Neural cell (in vitro differentiated cells): ENCODE measurements around the gene OSGEP. TPM values are rescaled to one million over a fixed set of nuclear protein-coding genes. Genes with fewer than 3 reads are reported as not detected.

Source experiments
- H2AFZ ChIP-seq: fragments of 200-600, 300-800 bp; sonication (generic), shearing (Covaris generic); 2 replicates; pipeline ENCODE4 v1.6.0; 2014; ENCODE audit warnings: low read depth, mild to moderate bottlenecking, antibody characterized with exemption, low read length, moderate library complexity
- H3F3A ChIP-seq: fragments of 200-600 bp; shearing (Covaris generic); 2 replicates; pipeline ENCODE4 v1.6.1; 2016; ENCODE audit warnings: mild to moderate bottlenecking, moderate library complexity, mixed read lengths, antibody characterized with exemption, low read length; ENCODE audit not compliant: insufficient read depth, poor library complexity, severe bottlenecking
- H3K27ac ChIP-seq: fragments of 200-600, 300-800 bp; sonication (generic), shearing (Covaris generic); 2 replicates; pipeline ENCODE4 v1.5.1; 2014; ENCODE audit warnings: mild to moderate bottlenecking, low read length, moderate library complexity
- H3K27me3 ChIP-seq: fragments of 300-800, 200-600 bp; sonication (generic), shearing (Covaris generic); 2 replicates; pipeline ENCODE4 v1.6.0; 2014; ENCODE audit warnings: mild to moderate bottlenecking, low read depth, low read length, moderate library complexity; ENCODE audit not compliant: insufficient read depth
- H3K36me3 ChIP-seq: fragments of 300-800, 200-600 bp; sonication (generic), shearing (Covaris generic); 2 replicates; pipeline ENCODE4 v1.5.1; 2014; ENCODE audit warnings: mild to moderate bottlenecking, antibody characterized with exemption, low read length, moderate library complexity; ENCODE audit not compliant: insufficient read depth
- H3K4me2 ChIP-seq: fragments of 300-800, 200-600 bp; sonication (generic), shearing (Covaris generic); 2 replicates; pipeline ENCODE4 v1.6.0; 2014; ENCODE audit warnings: mild to moderate bottlenecking, low read length
- H3K4me3 ChIP-seq: fragments of 300-800, 200-600 bp; sonication (generic), shearing (Covaris generic); 2 replicates; pipeline ENCODE4 v1.5.1; 2014; ENCODE audit warnings: mild to moderate bottlenecking, low read length, moderate library complexity
- H3K79me2 ChIP-seq: fragments of 200-600 bp; shearing (Covaris generic); replicated peaks from 2 replicates; pipeline ENCODE4 v1.6.0; 2014; ENCODE audit warnings: mild to moderate bottlenecking, low read length, moderate library complexity; ENCODE audit not compliant: insufficient read depth
- H3K9ac ChIP-seq: fragments of 300-800, 200-600 bp; sonication (generic), shearing (Covaris generic); 2 replicates; pipeline ENCODE4 v1.6.1; 2016; ENCODE audit warnings: mild to moderate bottlenecking, low read length, mixed read lengths
- H3K9me2 ChIP-seq: fragments of 200-600 bp; shearing (Covaris generic); 2 replicates; pipeline ENCODE4 v1.6.1; 2016; ENCODE audit warnings: mild to moderate bottlenecking, low read length, mixed read lengths; ENCODE audit not compliant: insufficient read depth
- H3K9me3 ChIP-seq: fragments of 200-600, 300-800 bp; sonication (generic), shearing (Covaris generic); 2 replicates; pipeline ENCODE4 v1.6.1; 2016; ENCODE audit warnings: mild to moderate bottlenecking, mixed run types, low read length, moderate library complexity, mixed read lengths
- H4K20me1 ChIP-seq: fragments of 200-600 bp; shearing (Covaris generic); 2 replicates; pipeline ENCODE4 v1.6.1; 2016; ENCODE audit warnings: mild to moderate bottlenecking, mixed run types; ENCODE audit not compliant: insufficient read depth
- CTCF ChIP-seq: fragments of 450-650 bp; IDR thresholded peaks from 2 replicates; pipeline ENCODE4 v1.5.1; 2014; ENCODE audit warnings: antibody characterized with exemption, mild to moderate bottlenecking, moderate library complexity; ENCODE audit not compliant: poor library complexity, severe bottlenecking
- EP300 ChIP-seq: fragments of 450-650 bp; conservative IDR thresholded peaks from 2 replicates; pipeline ENCODE4 v1.6.1; 2014; ENCODE audit warnings: antibody characterized with exemption, mild to moderate bottlenecking, moderate library complexity; ENCODE audit not compliant: poor library complexity, severe bottlenecking
- EZH2 ChIP-seq: fragments of 200-600, 300-800 bp; shearing (Covaris generic), sonication (generic); IDR thresholded peaks from 2 replicates; pipeline ENCODE4 v1.6.1; 2014; ENCODE audit warnings: antibody characterized with exemption, low read length, borderline replicate concordance, mild to moderate bottlenecking; ENCODE audit not compliant: insufficient read depth, poor library complexity, severe bottlenecking
- MXI1 ChIP-seq: fragments of 450-650 bp; conservative IDR thresholded peaks from 2 replicates; pipeline ENCODE4 v1.6.1; 2014; ENCODE audit warnings: antibody characterized with exemption, mild to moderate bottlenecking; ENCODE audit not compliant: poor library complexity, severe bottlenecking
- POLR2AphosphoS5 ChIP-seq: IDR thresholded peaks from 2 replicates; pipeline ENCODE4 v1.6.1; 2012
- RAD21 ChIP-seq: fragments of 450-650 bp; conservative IDR thresholded peaks from 2 replicates; pipeline ENCODE4 v1.6.1; 2014; ENCODE audit warnings: antibody characterized with exemption, mild to moderate bottlenecking, moderate library complexity
- REST ChIP-seq: IDR thresholded peaks from 2 replicates; pipeline ENCODE4 v1.6.1; 2012; ENCODE audit warnings: borderline replicate concordance
- SMC3 ChIP-seq: fragments of 450-650 bp; conservative IDR thresholded peaks from 2 replicates; pipeline ENCODE4 v1.6.1; 2014; ENCODE audit warnings: antibody characterized with exemption, mild to moderate bottlenecking, moderate library complexity; ENCODE audit not compliant: poor library complexity
- TAF1 ChIP-seq: IDR thresholded peaks from 2 replicates; pipeline ENCODE4 v1.6.1; 2012; ENCODE audit warnings: low read depth
- polyA plus RNA-seq: library from polyadenylated mRNA; depleted of rRNA; stranded (reverse); fragments of >200 nt; gene quantifications from 2 replicates; pipeline ENCODE4 v1.2.3, GENCODE V29; 2014

Gene OSGEP
- polyA plus RNA-seq, 1 donor from 2014 or later: 264 TPM

- H3K9me2 ChIP-seq: no peaks in the 10 kb centered on the region
- TF ChIP-seq RAD21 (no peak), SMC3 (no peak), POLR2AphosphoS5 (no peak), TAF1 (no peak)
These were observed 37.9 kb upstream of the OSGEP start for GRCh38 chr14:20492486-20492885.

GRCh38 chr14:20490563-20490962 is 36.0 kb upstream of the OSGEP start:
- TF ChIP-seq MXI1 (no peak), POLR2AphosphoS5 (no peak), CTCF (no peak), EZH2 (no peak), SMC3 (no peak), EP300 (no peak), REST (no peak), RAD21 (no peak), TAF1 (no peak)
- no peak overlapping the region for H2AFZ ChIP-seq
- no peaks in the 10 kb centered on the region for H3K9me3 ChIP-seq
- H3K36me3 ChIP-seq: no peaks in the 10 kb centered on the region
- H3K4me2 ChIP-seq: no peak overlapping the region
- no peaks in the 10 kb centered on the region for H3K79me2 ChIP-seq
- no peak overlapping the region for H3K4me3 ChIP-seq
- no peaks in the 10 kb centered on the region for H3F3A ChIP-seq
- H3K27ac ChIP-seq: no peak overlapping the region
- no peaks in the 10 kb centered on the region for H3K9me2 ChIP-seq
- no peak overlapping the region for H3K9ac ChIP-seq
- no peaks in the 10 kb centered on the region for H3K27me3 ChIP-seq
- no peaks in the 10 kb centered on the region for H4K20me1 ChIP-seq

More at GRCh38 chr14:20492486-20492885, 37.9 kb upstream of the OSGEP start:
- Histone ChIP-seq H3F3A (no peaks in the 10 kb centered on the region), H3K79me2 (no peaks in the 10 kb centered on the region), H3K9ac (no peak overlapping the region), H3K4me2 (no peak overlapping the region), H3K27me3 (no peaks in the 10 kb centered on the region), H3K36me3 (no peaks in the 10 kb centered on the region), H2AFZ (no peak overlapping the region), H3K4me3 (no peak overlapping the region), H4K20me1 (no peaks in the 10 kb centered on the region), H3K9me3 (no peaks in the 10 kb centered on the region), H3K27ac (no peak overlapping the region)
